A549 (cell line): ENCODE measurements around the gene PRDX2. TPM values are rescaled to one million over a fixed set of nuclear protein-coding genes. Genes with fewer than 3 reads are reported as not detected.
"Not testable (repeated sequence)": the region's sequence is repeated elsewhere in the genome, so short reads cannot be mapped to it uniquely, and the experiment has no call there.

Source experiments
- ATAC-seq, 2 experiments: fragments of 200-7000 bp in 1 of 2; fragments of >200 bp in 1 of 2; cut with Nextera tagmentation in 1 of 2; cut with Tn5 transposase in 1 of 2; 3 replicates each; pipeline versions ENCODE4 v1.8.0 to v1.9.1; 2018 to 2020; ENCODE audit warnings: mild to moderate bottlenecking in 1 of 2, moderate library complexity in 1 of 2
- CTCF ChIA-PET: fragments of 300-600 bp; sonication (Branson Sonifier 250); formaldehyde crosslinking; extraction: SDS; loops from one replicate; lab custom pipeline; 2021; ENCODE audit warnings: antibody characterized with exemption, inconsistent platforms; lab: Yijun Ruan, JAX
- POLR2A ChIA-PET: fragments of 350-600 bp; formaldehyde crosslinking; extraction: SDS; loops from one replicate; lab custom pipeline; 2021; ENCODE audit warnings: antibody characterized with exemption, inconsistent platforms; lab: Yijun Ruan, JAX
- DNase-seq, 2 experiments: peaks; one replicate each; pipeline versions ENCODE4 v3.0.0 to v3.0.0-alpha.2; 2011 to 2016; ENCODE audit warnings: low read depth in 1 of 2, low spot score in 1 of 2
- FAIRE-seq: peaks from 2 replicates; lab custom pipeline; 2011; peaks lifted over from hg19 to GRCh38; lab: Jason Lieb, UNC
- H3K27ac ChIP-seq, 2 experiments: fragments of >200 bp; sonication (Bioruptor Twin); formaldehyde crosslinking; 3 replicates each; pipeline ENCODE4 v1.5.1; 2016 to 2017
- H3K4me1 ChIP-seq: fragments of >200 bp; sonication (Bioruptor Twin); formaldehyde crosslinking; 3 replicates; pipeline ENCODE4 v1.6.1; 2016
- H3K4me2 ChIP-seq: fragments of >200 bp; sonication (Bioruptor Twin); formaldehyde crosslinking; 3 replicates; pipeline ENCODE4 v1.6.1; 2016
- H3K4me3 ChIP-seq: fragments of >200 bp; sonication (Bioruptor Twin); formaldehyde crosslinking; 3 replicates; pipeline ENCODE4 v1.5.1; 2016
- H3K9me3 ChIP-seq: fragments of >200 bp; sonication (Bioruptor Twin); formaldehyde crosslinking; 3 replicates; pipeline ENCODE4 v1.6.1; 2016
- BHLHE40 ChIP-seq: IDR thresholded peaks from 2 replicates; pipeline ENCODE4 v1.6.1; 2012; ENCODE audit warnings: low read depth, low read length, inconsistent platforms
- CBX2 ChIP-seq: fragments of 200-600 bp; sonication (generic); IDR thresholded peaks from 2 replicates; pipeline ENCODE4 v1.6.1; 2016; ENCODE audit warnings: low read depth, mild to moderate bottlenecking, borderline replicate concordance
- CBX8 ChIP-seq: fragments of 200-600 bp; sonication (generic); IDR thresholded peaks from 2 replicates; pipeline ENCODE4 v1.6.1; 2016
- CTCF ChIP-seq: fragments of >200 bp; sonication (Bioruptor Twin); formaldehyde crosslinking; IDR thresholded peaks from 3 replicates; pipeline ENCODE4 v1.5.1; 2016
- FOSL2 ChIP-seq, 2 experiments: fragments of 450-650 bp in 1 of 2; fragments of >200 bp in 1 of 2; sonication (Bioruptor Twin) in 1 of 2; formaldehyde crosslinking; IDR thresholded peaks; 2 replicates each; pipeline versions ENCODE4 v1.5.0 to v1.6.1; 2016 to 2020; ENCODE audit warnings: mild to moderate bottlenecking in 1 of 2, moderate library complexity in 1 of 2
- HMGXB4 ChIP-seq: fragments of 250-450 bp; sonication (Bioruptor Pico); IDR thresholded peaks from 2 replicates; pipeline ENCODE4 v1.5.0; 2021; ENCODE audit warnings: mild to moderate bottlenecking, moderate library complexity, borderline replicate concordance
- HOXA7 ChIP-seq: fragments of 250-450 bp; sonication (Bioruptor Pico); IDR thresholded peaks from 2 replicates; pipeline ENCODE4 v1.5.0; 2020; ENCODE audit warnings: mild to moderate bottlenecking, moderate library complexity
- MAFK ChIP-seq: fragments of 450-650 bp; IDR thresholded peaks from 2 replicates; pipeline ENCODE4 v1.6.1; 2014; ENCODE audit not compliant: partially characterized antibody
- MAX ChIP-seq: IDR thresholded peaks from 2 replicates; pipeline ENCODE4 v1.6.1; 2012
- MAZ ChIP-seq: fragments of 150-350 bp; IDR thresholded peaks from 2 replicates; pipeline ENCODE4 v1.6.1; 2014; ENCODE audit warnings: antibody characterized with exemption, low read depth, low read length, borderline replicate concordance
- NR3C1 ChIP-seq: fragments of >200 bp; sonication (Bioruptor Twin); formaldehyde crosslinking; IDR thresholded peaks from 3 replicates; pipeline ENCODE4 v1.6.1; 2017
- RAD21 ChIP-seq, 2 experiments: fragments of >200 bp in 1 of 2; sonication (Bioruptor Twin) in 1 of 2; formaldehyde crosslinking in 1 of 2; IDR thresholded peaks in 1 of 2; conservative IDR thresholded peaks in 1 of 2; 2 replicates in 1 of 2; 3 replicates in 1 of 2; pipeline ENCODE4 v1.6.1; 2012 to 2018; ENCODE audit warnings: inconsistent platforms in 1 of 2
- SMC3 ChIP-seq: fragments of >200 bp; sonication (Bioruptor Twin); formaldehyde crosslinking; IDR thresholded peaks from 3 replicates; pipeline ENCODE4 v1.6.1; 2018; ENCODE audit warnings: inconsistent platforms
- WGBS: methylation state at CpG from one replicate; pipeline ENCODE4 v1.1.6; 2017; ENCODE audit errors: missing lambda C conversion rate; 5-methylcytosine and 5-hydroxymethylcytosine counted together
- polyA minus RNA-seq: library from RNA; depleted of rRNA, polyadenylated mRNA; stranded (reverse); fragments of >200 nt; gene quantifications from 2 replicates; pipeline ENCODE4 v1.2.3, GENCODE V29; 2011; rRNA and poly(A)+ RNA removed
- polyA plus RNA-seq, 4 experiments: library from polyadenylated mRNA; depleted of rRNA in 3 of 4; stranded (reverse); fragments of >200 nt; fragmentation: RNase III in 1 of 4; extraction: RNeasy Plus Mini Kit Qiagen cat#74134 plus additional on column Dnase treatment in 1 of 4; gene quantifications; 2 replicates in 3 of 4; 3 replicates in 1 of 4; pipeline ENCODE4 v1.2.3, GENCODE V29; 2011 to 2017

The PRDX2 gene
- polyA plus RNA-seq (2011; rRNA removed) (0.48 and 0.57 TPM in 2 replicates), polyA plus RNA-seq (2017; fragmentation: RNase III; extraction: RNeasy Plus Mini Kit Qiagen cat#74134 plus additional on column Dnase treatment) (0.49 to 0.91 TPM (median 0.84 TPM) in 3 replicates), polyA minus RNA-seq (0.49 and 0.95 TPM in 2 replicates)
- polyA plus RNA-seq (2012; cell fraction: cytosol; rRNA removed): 1.1 and 1.3 TPM in 2 replicates
- polyA plus RNA-seq (2012; cell fraction: nucleus; rRNA removed): 1.3 and 1.5 TPM in 2 replicates

DNA sequence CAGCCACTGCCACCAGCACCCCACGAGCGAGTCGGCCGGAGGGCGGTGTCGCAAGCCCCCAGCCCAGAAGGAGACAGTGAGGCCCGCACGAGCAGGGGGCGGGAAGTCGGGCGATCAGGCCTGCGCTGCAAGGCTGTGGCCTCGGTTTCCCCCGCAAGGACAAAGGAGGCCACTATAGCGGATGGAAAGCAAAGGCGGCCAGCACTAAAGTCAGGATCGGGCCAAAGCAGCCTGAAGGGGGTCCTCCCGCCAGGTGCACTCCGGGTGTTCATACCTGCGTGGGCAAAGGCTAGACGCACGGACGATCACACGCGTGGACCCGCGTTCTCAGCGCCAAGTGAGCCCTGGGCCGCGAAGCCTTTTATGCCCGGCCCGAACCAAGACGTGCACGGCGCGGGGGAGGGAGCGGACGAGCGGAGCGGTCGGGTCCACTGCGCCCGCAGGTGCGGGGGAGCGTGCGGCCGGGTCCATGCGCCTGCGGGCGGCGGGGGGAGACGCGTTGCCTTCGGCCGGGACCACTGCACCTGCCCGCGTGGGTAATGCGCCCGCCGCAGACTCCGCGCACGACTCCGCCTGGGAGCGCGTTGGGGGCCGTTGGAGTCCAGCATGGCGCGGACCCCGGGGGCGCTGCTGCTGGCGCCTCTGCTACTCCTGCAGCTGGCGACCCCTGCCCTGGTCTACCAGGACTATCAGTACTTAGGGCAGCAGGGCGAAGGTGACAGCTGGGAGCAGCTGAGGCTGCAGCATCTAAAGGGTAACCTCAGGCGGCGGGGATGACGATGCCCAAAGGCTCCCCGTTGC, at the start of gene PRDX2, which contains the start of gene THSD8:
Gene PRDX2, minus strand, starts transcription at position 335 of the 801 bp plus-strand sequence. CDS start 539 bp downstream, outside the sequence.
Gene THSD8, plus strand, starts transcription at position 604 of the 801 bp plus-strand sequence. Its CDS starts 3 bp downstream, at position 607.
- no peak within 1 kb of the TSS for H3K27ac ChIP-seq
- DNase-seq (no peak), FAIRE-seq (no peak), ATAC-seq (no peak)
- ChIA-PET POLR2A (no interaction called here), CTCF (interaction anchor here (1.3 to 17.4 kb wide), 2 partner anchors 35 to 46 kb away, joined by 5 to 901 read pairs; partner anchors contain the start of gene HOOK2)
- no peaks in the 10 kb centered on the region for H3K4me1 ChIP-seq
- TF ChIP-seq CBX2: no peak
- no peaks in the 10 kb centered on the region for H3K9me3 ChIP-seq
- WGBS: 59% methylated on average over 48 of the region's 78 CpGs
- H3K4me3 ChIP-seq: no peak within 1 kb of the TSS
- no peak within 1 kb of the TSS for H3K4me2 ChIP-seq

GRCh38 chr19:12847159-12848139, 45.8 kb upstream of the PRDX2 start:
- peak; percentile 97 to 99 for ATAC-seq
- Histone ChIP-seq H3K4me1 (0 out of 3 replicates have a peak, but pooled peaks cover 3% of the 10 kb centered on the region), H3K4me2 (peak overlapping the region; percentile 75), H3K4me3 (no peak overlapping the region), H3K27ac (peak overlapping the region; percentile 20 to 70; a peak in 2 of 6 replicates), H3K9me3 (no peaks in the 10 kb centered on the region)
- 42% methylated on average over 28 of the region's 69 CpGs for WGBS
- no peak for FAIRE-seq
- DNase-seq: peak; percentile 76
- POLR2A ChIA-PET: no interaction called here
- TF ChIP-seq HOXA7 (CRISPR knock-in tag) (no peak), NR3C1 (no peak), CBX8 (no peak), MAZ (no peak), CTCF (peak; percentile 80), SMC3 (peak; percentile 76), FOSL2 (IDR thresholded peaks at IDR 0.05) (no peak), FOSL2 (CRISPR knock-in tag; IDR thresholded peaks at IDR 0.05) (peak; percentile 49), MAFK (no peak), RAD21 (conservative IDR thresholded peaks at IDR 0.05 in 1 of 2, IDR thresholded peaks at IDR 0.05 in 1 of 2) (peak; percentile 75 to 85), MAX (0 out of 2 replicates have a peak, but pooled peaks have one; percentile 24), BHLHE40 (no peak), HMGXB4 (no peak)
- CTCF ChIA-PET: interaction anchor here (0.5 to 6.7 kb wide), 60 partner anchors 9 to 1739 kb away, joined by 3 to 79 read pairs (median 5); partner anchors contain the start of genes GCDH, GET3, JUNB and MAST1

DNA sequence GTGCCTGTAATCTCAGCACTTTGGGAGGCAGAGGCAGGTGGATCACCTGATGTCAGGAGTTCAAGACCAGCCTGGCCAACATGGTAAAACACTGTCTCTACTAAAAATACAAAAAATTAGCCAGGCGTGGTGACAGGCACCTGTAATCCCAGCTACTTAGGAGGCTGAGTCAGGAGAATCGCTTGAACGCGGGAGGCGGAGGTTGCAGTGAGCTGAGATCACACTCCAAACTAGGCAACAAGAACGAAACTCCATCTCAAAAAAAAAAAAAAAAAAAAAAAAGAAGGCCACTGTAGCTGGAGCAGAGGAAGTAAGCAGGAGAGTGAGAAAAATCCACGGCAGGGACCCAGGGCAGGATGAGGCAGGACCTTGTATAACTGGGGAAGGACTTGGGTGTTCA, 45.0 kb upstream of the PRDX2 start:
- CTCF ChIA-PET: interaction anchor here (0.6 to 6.7 kb wide), 30 partner anchors 8 to 363 kb away, joined by 3 to 79 read pairs (median 6); partner anchors contain the start of genes GCDH, MAST1, RNASEH2A and RTBDN
- H3K4me2 ChIP-seq, H3K27ac ChIP-seq, FAIRE-seq, H3K4me1 ChIP-seq, H3K9me3 ChIP-seq, DNase-seq, POLR2A ChIA-PET, H3K4me3 ChIP-seq, ATAC-seq: not testable (repeated sequence)
- 90% methylated on average over 7 of the region's 7 CpGs for WGBS
